ENCODE measurements around the gene CST7. TPM values are rescaled to one million over a fixed set of nuclear protein-coding genes. Genes with fewer than 3 reads are reported as not detected.

The CST7 gene
- total RNA-seq, 1 donor from 2014 or later, result not detected

GRCh38 chr20:24961384-24962181, 12.5 kb downstream of the CST7 start:
- TF ChIP-seq, protein P1, sequence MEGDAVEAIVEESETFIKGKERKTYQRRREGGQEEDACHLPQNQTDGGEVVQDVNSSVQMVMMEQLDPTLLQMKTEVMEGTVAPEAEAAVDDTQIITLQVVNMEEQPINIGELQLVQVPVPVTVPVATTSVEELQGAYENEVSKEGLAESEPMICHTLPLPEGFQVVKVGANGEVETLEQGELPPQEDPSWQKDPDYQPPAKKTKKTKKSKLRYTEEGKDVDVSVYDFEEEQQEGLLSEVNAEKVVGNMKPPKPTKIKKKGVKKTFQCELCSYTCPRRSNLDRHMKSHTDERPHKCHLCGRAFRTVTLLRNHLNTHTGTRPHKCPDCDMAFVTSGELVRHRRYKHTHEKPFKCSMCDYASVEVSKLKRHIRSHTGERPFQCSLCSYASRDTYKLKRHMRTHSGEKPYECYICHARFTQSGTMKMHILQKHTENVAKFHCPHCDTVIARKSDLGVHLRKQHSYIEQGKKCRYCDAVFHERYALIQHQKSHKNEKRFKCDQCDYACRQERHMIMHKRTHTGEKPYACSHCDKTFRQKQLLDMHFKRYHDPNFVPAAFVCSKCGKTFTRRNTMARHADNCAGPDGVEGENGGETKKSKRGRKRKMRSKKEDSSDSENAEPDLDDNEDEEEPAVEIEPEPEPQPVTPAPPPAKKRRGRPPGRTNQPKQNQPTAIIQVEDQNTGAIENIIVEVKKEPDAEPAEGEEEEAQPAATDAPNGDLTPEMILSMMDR (IDR thresholded peaks at IDR 0.05), result no peak
- Mint-ChIP-seq H3K27ac (ENCODE audit: unreplicated experiment) (no peak overlapping the region), H3K4me3 (ENCODE audit: unreplicated experiment) (no peak overlapping the region), H3K36me3 (ENCODE audit: unreplicated experiment) (peaks cover 24% of the 10 kb centered on the region), H3K9me3 (ENCODE audit: unreplicated experiment) (no peaks in the 10 kb centered on the region), H3K4me1 (ENCODE audit: unreplicated experiment) (no peaks in the 10 kb centered on the region), H3K27me3 (ENCODE audit: unreplicated experiment) (no peaks in the 10 kb centered on the region)
- DNase-seq (ENCODE audit: extremely low spot score, unreplicated experiment), result no peak

DNA sequence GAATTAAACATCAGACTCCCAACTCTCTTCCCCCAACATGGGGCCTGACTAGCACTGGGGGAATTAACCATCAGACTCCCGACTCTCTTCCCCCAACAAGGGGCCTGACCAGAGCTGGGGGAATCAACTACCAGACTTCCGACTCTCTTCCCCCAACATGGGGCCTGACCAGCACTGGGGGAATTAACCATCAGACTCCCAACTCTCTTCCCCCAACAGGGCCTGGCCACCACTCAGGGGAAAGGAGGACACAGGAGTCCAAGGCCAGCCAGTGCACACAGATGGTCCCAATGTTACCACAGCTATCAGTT, 13.1 kb downstream of the CST7 start:
- Mint-ChIP-seq H3K27me3 (ENCODE audit: unreplicated experiment) (no peaks in the 10 kb centered on the region), H3K9me3 (ENCODE audit: unreplicated experiment) (no peaks in the 10 kb centered on the region), H3K27ac (ENCODE audit: unreplicated experiment) (no peak overlapping the region), H3K36me3 (ENCODE audit: unreplicated experiment) (peaks cover 24% of the 10 kb centered on the region), H3K4me3 (ENCODE audit: unreplicated experiment) (no peak overlapping the region), H3K4me1 (ENCODE audit: unreplicated experiment) (no peaks in the 10 kb centered on the region)
- DNase-seq (ENCODE audit: extremely low spot score, unreplicated experiment), result no peak
- TF ChIP-seq, protein P1 (IDR thresholded peaks at IDR 0.05), result no peak

DNA sequence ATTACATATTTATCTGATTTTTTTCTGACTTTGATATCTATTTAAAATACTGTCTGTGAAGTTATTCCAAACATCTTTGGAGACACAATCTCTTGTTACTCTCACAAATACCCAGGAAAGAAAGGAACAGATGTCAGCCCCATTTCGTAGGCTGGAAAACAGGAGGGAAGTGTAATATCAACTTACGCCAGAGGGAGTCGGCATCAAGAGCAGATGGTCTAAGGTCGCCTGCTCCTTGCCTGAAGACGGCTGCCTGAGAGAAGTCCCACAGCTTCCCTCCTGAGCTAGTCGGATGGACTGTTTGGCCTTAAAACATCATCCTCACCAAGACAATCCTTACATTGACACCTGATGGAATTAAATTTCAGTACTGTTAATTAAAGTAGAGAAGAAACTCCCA, 13.4 kb downstream of the CST7 start:
- Mint-ChIP-seq H3K27ac (ENCODE audit: unreplicated experiment) (no peak overlapping the region), H3K4me3 (ENCODE audit: unreplicated experiment) (no peak overlapping the region), H3K9me3 (ENCODE audit: unreplicated experiment) (no peaks in the 10 kb centered on the region), H3K36me3 (ENCODE audit: unreplicated experiment) (peaks cover 27% of the 10 kb centered on the region), H3K4me1 (ENCODE audit: unreplicated experiment) (no peaks in the 10 kb centered on the region), H3K27me3 (ENCODE audit: unreplicated experiment) (no peaks in the 10 kb centered on the region)
- DNase-seq (ENCODE audit: extremely low spot score, unreplicated experiment), result no peak
- TF ChIP-seq, protein P1 (IDR thresholded peaks at IDR 0.05), result no peak

- Mint-ChIP-seq H3K9me3 (ENCODE audit: unreplicated experiment) (no peaks in the 10 kb centered on the region), H3K36me3 (ENCODE audit: unreplicated experiment) (peaks cover 41% of the 10 kb centered on the region), H3K4me3 (ENCODE audit: unreplicated experiment) (no peak overlapping the region), H3K27ac (ENCODE audit: unreplicated experiment) (no peak overlapping the region), H3K27me3 (ENCODE audit: unreplicated experiment) (no peaks in the 10 kb centered on the region), H3K4me1 (ENCODE audit: unreplicated experiment) (no peaks in the 10 kb centered on the region)
- TF ChIP-seq, protein P1 (IDR thresholded peaks at IDR 0.05), result no peak
- DNase-seq (ENCODE audit: extremely low spot score, unreplicated experiment), result peak; percentile 77
These were observed 14.8 kb downstream of the CST7 start for GRCh38 chr20:24963672-24964505.

DNA sequence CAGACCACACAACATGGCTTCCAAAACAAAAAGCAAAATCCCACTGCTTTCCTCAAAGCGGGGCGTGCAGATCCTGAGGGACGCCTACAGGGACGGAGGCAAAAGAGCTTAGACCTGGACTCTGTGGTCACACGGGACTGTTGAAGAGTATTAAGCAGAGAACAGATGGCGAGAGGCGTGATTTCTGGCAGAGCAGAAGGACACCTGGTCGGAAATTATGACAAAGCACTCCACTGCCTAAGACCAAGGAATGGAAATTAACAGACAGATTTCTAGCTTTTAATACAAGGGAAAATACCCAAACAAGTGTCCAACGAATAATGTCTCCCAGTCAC, 15.4 kb downstream of the CST7 start:
- H3K27ac Mint-ChIP-seq (ENCODE audit: unreplicated experiment), result no peak overlapping the region
- no peak overlapping the region for H3K4me3 Mint-ChIP-seq (ENCODE audit: unreplicated experiment)
- TF ChIP-seq, protein P1 (IDR thresholded peaks at IDR 0.05), result no peak
- no peak for DNase-seq (ENCODE audit: extremely low spot score, unreplicated experiment)
- no peaks in the 10 kb centered on the region for H3K27me3 Mint-ChIP-seq (ENCODE audit: unreplicated experiment)
- H3K36me3 Mint-ChIP-seq (ENCODE audit: unreplicated experiment), result peaks cover 47% of the 10 kb centered on the region
- no peaks in the 10 kb centered on the region for H3K9me3 Mint-ChIP-seq (ENCODE audit: unreplicated experiment)
- H3K4me1 Mint-ChIP-seq (ENCODE audit: unreplicated experiment), result no peaks in the 10 kb centered on the region
